Keratinocyte (primary cell): Measurements from ENCODE around the gene A4GALT. TPM values are rescaled to one million over a fixed set of nuclear protein-coding genes. Genes with fewer than 3 reads are reported as not detected.
A peak's percentile ranks its signal among the peaks of the same experiment; 100 is the strongest.

Experiments
- DNase-seq: peaks from one replicate; pipeline ENCODE4 v3.0.0-alpha.2; 2011; ENCODE audit warnings: low read depth, missing footprints, low spot score
- FAIRE-seq: peaks from 2 replicates; lab custom pipeline; 2011; peaks lifted over from hg19 to GRCh38; lab: Jason Lieb, UNC
- H2AFZ ChIP-seq: 2 replicates; pipeline ENCODE4 v1.6.0; 2012; ENCODE audit warnings: low read length, control low read depth, inconsistent platforms; ENCODE audit not compliant: control insufficient read depth
- H3K27ac ChIP-seq: 2 replicates; pipeline ENCODE4 v1.5.1; 2011; ENCODE audit warnings: low read length; ENCODE audit not compliant: control insufficient read depth, insufficient read depth
- H3K27me3 ChIP-seq: 3 replicates; pipeline ENCODE4 v1.6.0; 2011; ENCODE audit warnings: low read length; ENCODE audit not compliant: control insufficient read depth, insufficient read depth; ENCODE audit errors: extremely low read depth
- H3K36me3 ChIP-seq, 2 experiments: 2 replicates in 1 of 2; 3 replicates in 1 of 2; pipeline ENCODE4 v1.5.1; 2011; ENCODE audit warnings: low read length in 2 of 2, mild to moderate bottlenecking in 1 of 2; ENCODE audit not compliant: control insufficient read depth in 2 of 2, insufficient read depth in 2 of 2; ENCODE audit errors: extremely low read depth in 1 of 2
- H3K4me1 ChIP-seq: 3 replicates; pipeline ENCODE4 v1.5.1; 2011; ENCODE audit warnings: low read length; ENCODE audit not compliant: control insufficient read depth, insufficient read depth; ENCODE audit errors: extremely low read depth
- H3K4me2 ChIP-seq: 3 replicates; pipeline ENCODE4 v1.6.0; 2011; ENCODE audit warnings: low read depth, low read length; ENCODE audit not compliant: control insufficient read depth, insufficient read depth; ENCODE audit errors: extremely low read depth
- H3K4me3 ChIP-seq, 3 experiments: fragments of 200-600 bp in 1 of 3; sonication (generic) in 1 of 3; 2 replicates in 2 of 3; 3 replicates in 1 of 3; pipeline ENCODE4 v1.5.1; 2011 to 2016; ENCODE audit warnings: low read length in 3 of 3, mild to moderate bottlenecking in 3 of 3, control low read depth in 2 of 3, inconsistent platforms in 1 of 3, low read depth in 1 of 3, mixed read lengths in 1 of 3, mixed run types in 1 of 3, moderate library complexity in 1 of 3; ENCODE audit not compliant: control insufficient read depth in 2 of 3, insufficient read depth in 2 of 3; ENCODE audit errors: extremely low read depth in 1 of 3
- H3K79me2 ChIP-seq: 2 replicates; pipeline ENCODE4 v1.6.0; 2012; ENCODE audit warnings: low read length; ENCODE audit not compliant: control insufficient read depth, insufficient read depth
- H3K9ac ChIP-seq: 3 replicates; pipeline ENCODE4 v1.6.0; 2011; ENCODE audit warnings: low read length; ENCODE audit not compliant: control insufficient read depth, insufficient read depth; ENCODE audit errors: extremely low read depth
- H3K9me1 ChIP-seq: 3 replicates; pipeline ENCODE4 v1.6.0; 2011; ENCODE audit warnings: low read length; ENCODE audit not compliant: control insufficient read depth, insufficient read depth; ENCODE audit errors: extremely low read depth
- H3K9me3 ChIP-seq: 2 replicates; pipeline ENCODE4 v1.5.1; 2012; ENCODE audit warnings: low read depth, low read length; ENCODE audit not compliant: control insufficient read depth
- H4K20me1 ChIP-seq: 3 replicates; pipeline ENCODE4 v1.6.0; 2011; ENCODE audit warnings: low read length; ENCODE audit not compliant: control insufficient read depth, insufficient read depth; ENCODE audit errors: extremely low read depth
- EZH2 ChIP-seq: IDR thresholded peaks from one replicate; pipeline ENCODE4 v1.6.1; 2012; ENCODE audit warnings: inconsistent platforms, mild to moderate bottlenecking, low read length, moderate library complexity
- dilution Hi-C: fragments of 300-500 bp; cut with MboI; formaldehyde crosslinking; loops from one replicate; pipeline ENCODE4 v1.7.0; 2020; ENCODE audit warnings: low sequenced_read_pairs; ENCODE audit not compliant: extremely low pct_ligation_motif_present
- polyA plus RNA-seq, 5 experiments: library from polyadenylated mRNA; depleted of rRNA in 3 of 5; stranded (reverse) in 3 of 5; stranded (forward) in 1 of 5; unstranded in 1 of 5; fragments of >200 nt; gene quantifications; 1 replicate in 1 of 5; 2 replicates in 3 of 5; 3 replicates in 1 of 5; pipeline versions ENCODE4 v1.2.1 to v1.2.3, GENCODE V29; 2011 to 2012; ENCODE audit warnings: missing spikeins in 2 of 5, low read depth in 1 of 5, low replicate concordance in 1 of 5
- TF ChIP-seq, protein P1 (sequence below), 3 experiments: IDR thresholded peaks in 1 of 3; conservative IDR thresholded peaks in 1 of 3; optimal IDR thresholded peaks in 1 of 3; 2 replicates in 2 of 3; 3 replicates in 1 of 3; pipeline versions ENCODE3 to v1.5.1; 2011; ENCODE audit warnings: low read length in 3 of 3, mild to moderate bottlenecking in 3 of 3, moderate library complexity in 2 of 3, control low read depth in 1 of 3, inconsistent platforms in 1 of 3; ENCODE audit not compliant: insufficient read depth in 2 of 3; ENCODE audit errors: extremely low read depth in 1 of 3

A4GALT gene
- polyA plus RNA-seq, 1 donor (not counting 4 experiments of a cell fraction or from before 2014, with no cell fraction given) = 1.6 TPM

DNA sequence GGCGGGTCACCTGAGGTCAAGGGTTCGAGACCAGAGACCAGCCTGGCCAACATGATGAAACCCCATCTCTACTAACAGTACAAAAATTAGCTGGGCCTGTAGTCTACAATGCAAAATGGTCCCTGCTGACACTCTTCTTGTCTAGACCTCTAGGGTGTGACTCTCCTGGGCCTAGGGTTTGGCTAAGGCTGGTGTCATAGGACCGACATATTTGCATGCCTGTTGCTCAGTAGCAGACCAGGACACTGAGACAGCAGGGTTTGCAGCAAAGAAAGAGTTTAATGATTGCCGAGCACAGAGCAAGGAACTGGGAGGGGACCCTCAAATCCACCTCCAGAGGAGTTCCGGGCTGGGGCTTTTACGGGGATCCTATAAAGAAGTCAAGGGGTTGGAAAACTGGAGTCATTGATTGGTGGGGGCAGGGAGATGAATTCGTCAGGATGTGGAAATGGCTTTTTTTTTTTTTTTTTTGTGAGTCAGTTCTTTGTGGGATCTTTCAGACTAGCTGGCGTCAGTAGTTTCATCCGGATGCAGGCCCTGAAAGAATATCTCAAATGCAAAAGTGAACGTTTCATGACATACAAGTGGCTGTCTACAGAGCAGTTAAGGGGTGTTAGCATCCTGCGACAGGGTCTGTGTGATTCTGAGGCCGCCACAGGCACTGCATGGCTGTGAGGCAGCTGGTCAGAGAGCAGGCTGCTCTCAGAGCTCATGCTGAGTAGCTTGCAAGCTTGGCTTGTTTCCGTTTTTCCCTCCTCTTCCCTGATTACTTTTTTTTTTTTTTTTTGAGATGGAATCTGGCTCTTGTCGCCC, 27.2 kb upstream of the A4GALT start:
- no peaks in the 10 kb centered on the region for H4K20me1 ChIP-seq
- peak overlapping the region; percentile 60 for H3K27ac ChIP-seq
- no peaks in the 10 kb centered on the region for H3K27me3 ChIP-seq
- no peaks in the 10 kb centered on the region for H3K9me1 ChIP-seq
- peak overlapping the region; percentile 40 for H3K4me2 ChIP-seq
- H3K79me2 ChIP-seq = no peaks in the 10 kb centered on the region
- dilution Hi-C loops = no loop called here
- peak; percentile 32 for FAIRE-seq
- peaks cover 33% of the 10 kb centered on the region for H3K4me1 ChIP-seq
- peak overlapping the region; percentile 45 for H3K9ac ChIP-seq
- no peaks in the 10 kb centered on the region for H3K36me3 ChIP-seq
- no peaks in the 10 kb centered on the region for H3K9me3 ChIP-seq
- no peak overlapping the region for H3K4me3 ChIP-seq
- no peak for TF ChIP-seq EZH2
- TF ChIP-seq, protein P1, sequence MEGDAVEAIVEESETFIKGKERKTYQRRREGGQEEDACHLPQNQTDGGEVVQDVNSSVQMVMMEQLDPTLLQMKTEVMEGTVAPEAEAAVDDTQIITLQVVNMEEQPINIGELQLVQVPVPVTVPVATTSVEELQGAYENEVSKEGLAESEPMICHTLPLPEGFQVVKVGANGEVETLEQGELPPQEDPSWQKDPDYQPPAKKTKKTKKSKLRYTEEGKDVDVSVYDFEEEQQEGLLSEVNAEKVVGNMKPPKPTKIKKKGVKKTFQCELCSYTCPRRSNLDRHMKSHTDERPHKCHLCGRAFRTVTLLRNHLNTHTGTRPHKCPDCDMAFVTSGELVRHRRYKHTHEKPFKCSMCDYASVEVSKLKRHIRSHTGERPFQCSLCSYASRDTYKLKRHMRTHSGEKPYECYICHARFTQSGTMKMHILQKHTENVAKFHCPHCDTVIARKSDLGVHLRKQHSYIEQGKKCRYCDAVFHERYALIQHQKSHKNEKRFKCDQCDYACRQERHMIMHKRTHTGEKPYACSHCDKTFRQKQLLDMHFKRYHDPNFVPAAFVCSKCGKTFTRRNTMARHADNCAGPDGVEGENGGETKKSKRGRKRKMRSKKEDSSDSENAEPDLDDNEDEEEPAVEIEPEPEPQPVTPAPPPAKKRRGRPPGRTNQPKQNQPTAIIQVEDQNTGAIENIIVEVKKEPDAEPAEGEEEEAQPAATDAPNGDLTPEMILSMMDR (optimal IDR thresholded peaks at IDR 0.05 in 1 of 3, IDR thresholded peaks at IDR 0.05 in 1 of 3, conservative IDR thresholded peaks at IDR 0.05 in 1 of 3; ENCODE audit: extremely low read depth in 1 of 3, insufficient read depth in 2 of 3, low read length in 3 of 3) = no peak
- no peak for DNase-seq
- H2AFZ ChIP-seq = peak overlapping the region; percentile 67

DNA sequence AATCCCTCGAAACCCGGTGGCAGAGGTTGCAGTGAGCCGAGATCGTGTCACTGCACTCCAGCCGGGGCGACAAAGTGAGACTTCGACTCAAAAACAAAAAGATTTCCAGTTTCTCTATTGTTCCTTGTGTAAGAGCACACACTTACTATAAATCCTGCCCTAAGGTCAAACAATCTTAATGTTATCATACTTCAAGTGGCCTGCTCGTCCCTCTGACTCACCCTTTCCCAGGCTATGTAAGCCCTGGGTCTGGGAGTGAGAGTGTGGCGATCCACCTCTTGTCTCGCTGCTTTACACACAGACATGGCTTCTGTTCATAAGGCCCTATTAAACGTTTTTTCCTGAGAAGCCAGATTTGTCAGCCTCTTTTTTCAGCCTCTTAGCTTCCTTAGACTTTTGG, 24.4 kb upstream of the A4GALT start:
- dilution Hi-C loops = no loop called here
- Histone ChIP-seq H3K4me2 (no peak overlapping the region), H3K79me2 (no peaks in the 10 kb centered on the region), H3K27ac (no peak overlapping the region), H3K4me1 (peaks cover 37% of the 10 kb centered on the region), H2AFZ (peak overlapping the region; percentile 12), H4K20me1 (no peaks in the 10 kb centered on the region), H3K9ac (no peak overlapping the region), H3K27me3 (no peaks in the 10 kb centered on the region), H3K36me3 (no peaks in the 10 kb centered on the region), H3K9me3 (no peaks in the 10 kb centered on the region), H3K4me3 (no peak overlapping the region), H3K9me1 (no peaks in the 10 kb centered on the region)
- DNase-seq = no peak
- peak; percentile 62 for FAIRE-seq
- no peak for TF ChIP-seq EZH2
- TF ChIP-seq, protein P1 (optimal IDR thresholded peaks at IDR 0.05 in 1 of 3, IDR thresholded peaks at IDR 0.05 in 1 of 3, conservative IDR thresholded peaks at IDR 0.05 in 1 of 3; ENCODE audit: extremely low read depth in 1 of 3, insufficient read depth in 2 of 3, low read length in 3 of 3) = no peak
